Measurements from ENCODE around the gene ZFR2.
A peak's percentile ranks its signal among the peaks of the same experiment; 100 is the strongest.
"Not testable (repeated sequence)": the region's sequence is repeated elsewhere in the genome, so short reads cannot be mapped to it uniquely, and the experiment has no call there.

Gene ZFR2

DNA sequence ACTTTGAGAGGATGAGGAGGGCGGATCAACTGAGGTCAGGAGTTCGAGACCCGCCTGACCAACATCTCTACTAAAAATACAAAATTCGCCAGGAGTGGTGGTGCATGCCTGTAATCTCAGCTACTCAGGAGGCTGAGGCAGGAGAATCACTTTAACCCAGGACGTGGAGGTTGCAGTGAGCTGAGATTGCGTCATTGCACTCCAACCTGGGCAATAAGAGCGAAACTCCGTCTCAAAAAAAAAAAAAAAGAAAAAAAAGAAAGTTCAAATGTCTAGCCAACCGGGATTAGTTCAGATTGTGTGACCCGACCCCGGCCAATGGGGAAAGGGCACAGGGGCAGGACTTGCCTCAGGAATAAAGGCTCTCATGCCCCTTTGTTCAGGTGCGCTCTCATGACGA lies 5.9 kb upstream of the ZFR2 start:
- DNase-seq (ENCODE audit: low read depth in 3 of 3, low spot score in 1 of 3) = not testable (repeated sequence)

DNA sequence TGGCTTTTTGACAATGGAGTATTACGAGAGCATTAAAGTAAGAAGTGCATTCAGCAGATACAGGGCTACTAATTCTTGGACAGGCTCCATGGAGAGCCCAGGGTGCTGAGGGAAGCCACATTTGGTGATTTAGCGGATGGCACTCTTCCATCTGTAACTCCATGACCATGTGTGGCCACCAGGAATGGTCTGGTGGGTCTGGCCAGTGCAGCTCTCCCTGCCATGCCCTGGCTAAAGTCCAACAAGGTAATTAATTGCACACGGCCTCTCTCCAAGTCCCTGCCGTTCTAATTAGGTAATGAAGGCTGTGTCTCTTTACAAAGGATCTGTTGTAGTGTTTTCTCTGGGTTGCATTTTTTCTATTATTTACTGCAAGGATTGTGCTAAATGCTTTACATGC lies 4.3 kb upstream of the ZFR2 start:
- no peak for DNase-seq (ENCODE audit: low read depth in 3 of 3, low spot score in 1 of 3)

DNA sequence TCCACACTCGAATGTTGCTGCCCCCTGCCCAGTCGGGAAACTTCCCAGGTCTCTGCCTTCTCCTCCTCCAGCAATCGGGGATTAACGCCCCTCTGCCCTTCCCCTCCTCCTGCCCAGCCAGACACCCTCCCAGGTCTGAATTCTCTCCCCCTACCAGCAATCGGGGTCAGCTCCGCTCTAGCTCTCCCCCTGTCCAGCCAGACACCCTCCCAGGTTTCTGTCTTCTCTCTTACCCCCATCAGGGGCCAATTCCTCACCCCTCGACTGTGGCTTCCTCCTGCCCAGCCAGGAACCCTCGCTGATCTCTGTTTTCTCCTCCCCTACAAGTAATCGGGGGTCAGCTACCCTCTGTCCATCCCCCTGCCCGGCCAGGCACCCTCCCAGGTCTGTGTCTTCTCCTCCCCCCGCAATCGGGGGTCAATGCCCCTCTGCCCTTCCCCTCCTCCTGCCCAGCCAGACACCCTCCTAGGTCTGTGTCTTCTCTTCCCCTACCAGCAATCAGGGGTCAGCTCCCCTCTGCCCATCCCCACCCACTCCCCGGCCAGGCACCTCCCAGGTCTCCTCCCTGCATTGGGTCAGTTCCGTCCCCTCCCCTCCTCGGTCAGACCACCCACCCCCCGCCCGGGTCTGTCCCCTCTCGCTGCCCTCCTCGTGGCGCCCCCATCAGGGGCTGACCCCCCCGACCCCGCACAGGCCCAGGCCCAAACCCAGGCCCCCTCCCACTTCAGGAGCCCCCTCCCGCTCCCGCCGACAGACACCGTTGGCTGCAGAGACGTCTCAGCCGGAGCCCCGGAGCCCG lies 668 bp downstream of the ZFR2 start:
- no peak for DNase-seq (ENCODE audit: low read depth in 3 of 3, low spot score in 1 of 3)

DNA sequence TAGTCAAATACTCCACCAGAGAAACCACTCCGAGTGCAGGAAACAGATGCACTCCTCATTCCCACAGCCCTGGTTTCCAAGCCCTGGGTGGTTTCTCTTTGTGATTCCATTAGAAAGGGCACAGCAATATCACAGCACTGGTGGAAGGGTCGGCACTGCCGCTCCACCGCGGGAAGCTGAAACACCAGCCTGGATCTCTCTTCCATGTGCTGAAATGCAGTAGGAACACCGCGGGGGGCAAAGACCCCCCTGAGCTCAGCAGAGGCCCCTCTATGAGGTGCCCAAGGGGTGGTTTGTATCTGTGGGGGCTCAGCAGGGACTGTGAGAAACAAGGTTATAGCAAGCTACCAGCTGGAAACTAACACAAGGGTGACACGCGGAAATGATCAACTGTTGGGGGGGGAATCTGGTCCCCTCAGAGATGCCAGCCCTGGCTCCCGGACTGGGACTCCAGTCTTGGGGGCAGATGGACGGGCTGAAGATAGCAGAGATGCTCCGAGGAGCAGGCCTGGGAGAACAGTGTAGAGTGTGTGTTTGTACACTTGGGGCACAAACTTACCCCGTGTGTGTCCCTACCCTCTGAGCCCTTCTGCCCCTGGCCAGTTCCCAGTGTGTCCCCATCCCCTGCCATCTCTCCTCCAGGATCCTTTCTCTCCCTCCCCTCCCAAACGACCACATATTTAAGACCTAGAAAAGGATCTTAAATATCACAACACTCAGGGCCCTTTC lies 1.8 kb downstream of the ZFR2 start:
- no peak for DNase-seq (ENCODE audit: low read depth in 3 of 3, low spot score in 1 of 3)

DNA sequence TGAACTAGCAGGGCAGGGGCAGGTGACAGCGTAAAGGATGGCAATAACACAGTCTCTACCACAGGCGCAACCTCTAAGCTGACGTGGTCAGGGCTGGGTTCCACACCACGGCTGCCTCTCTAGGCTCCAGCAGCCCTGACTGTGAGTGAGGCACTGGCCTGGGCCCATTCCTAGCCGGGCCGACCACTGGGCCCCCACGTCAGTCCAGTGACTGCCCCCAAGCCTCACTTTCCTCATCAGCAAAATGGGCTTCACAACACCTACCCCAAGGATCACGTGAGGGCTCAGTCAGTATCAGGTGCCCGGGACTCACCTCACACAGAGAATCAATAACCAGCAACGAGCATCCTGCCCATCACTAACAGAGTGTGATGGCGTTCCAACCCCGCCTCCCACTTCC lies 5.2 kb downstream of the ZFR2 start:
- no peak for DNase-seq (ENCODE audit: low read depth in 3 of 3, low spot score in 1 of 3)

DNA sequence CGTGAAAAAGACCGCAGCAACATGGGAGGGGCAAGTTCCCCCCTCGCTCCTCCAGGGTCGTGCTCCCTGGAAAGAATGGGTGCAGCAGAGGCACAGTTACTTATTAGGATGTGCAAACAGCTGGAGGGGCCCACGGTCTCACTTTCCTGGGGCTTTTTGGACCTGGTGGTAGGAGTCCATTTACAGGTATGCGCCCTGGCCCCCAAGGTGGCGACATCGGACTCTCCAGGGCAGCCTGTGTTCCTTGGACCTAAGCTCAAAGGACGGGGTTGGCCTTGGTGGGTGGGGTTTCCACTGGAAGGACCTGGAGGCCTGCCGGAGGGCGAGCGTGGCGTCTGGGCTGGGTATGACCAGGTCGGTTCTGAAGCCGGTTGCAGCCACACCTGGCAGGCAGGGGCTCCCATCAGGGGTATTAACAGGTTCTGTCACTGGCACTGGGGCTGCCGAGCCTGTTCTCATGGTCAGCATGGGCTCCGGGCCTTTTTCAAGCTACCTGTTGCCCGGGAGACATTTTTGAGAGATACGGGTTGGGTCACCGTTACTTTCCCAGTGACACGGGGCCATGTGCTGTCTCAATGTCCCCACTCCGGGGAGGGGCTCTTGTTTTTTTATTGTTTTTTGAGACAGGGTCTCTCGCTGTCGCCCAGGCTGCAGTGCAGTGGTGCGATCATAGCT lies 5.9 kb downstream of the ZFR2 start:
- no peak for DNase-seq (ENCODE audit: low read depth in 3 of 3, low spot score in 1 of 3)

DNA sequence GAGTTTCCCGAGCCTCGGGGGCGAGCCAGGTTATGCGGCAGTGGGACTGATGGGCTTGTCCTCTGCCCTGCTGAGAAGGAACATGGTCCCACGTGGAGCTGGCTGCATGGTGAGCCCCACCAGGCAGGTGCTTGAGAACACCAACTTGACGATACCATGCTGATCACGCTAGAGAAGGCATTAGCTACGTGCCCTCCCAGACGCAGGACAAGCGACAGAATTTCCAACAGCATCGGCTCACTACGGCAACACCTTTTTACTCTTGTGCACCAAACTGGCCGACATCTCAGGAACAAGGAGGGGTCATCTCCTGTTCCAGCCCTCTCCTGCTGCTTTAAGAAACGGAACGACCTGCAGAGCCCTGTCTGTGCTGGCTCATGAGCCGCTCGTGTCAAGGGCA lies 8.3 kb downstream of the ZFR2 start:
- DNase-seq (ENCODE audit: low read depth in 3 of 3, low spot score in 1 of 3) = no peak

DNA sequence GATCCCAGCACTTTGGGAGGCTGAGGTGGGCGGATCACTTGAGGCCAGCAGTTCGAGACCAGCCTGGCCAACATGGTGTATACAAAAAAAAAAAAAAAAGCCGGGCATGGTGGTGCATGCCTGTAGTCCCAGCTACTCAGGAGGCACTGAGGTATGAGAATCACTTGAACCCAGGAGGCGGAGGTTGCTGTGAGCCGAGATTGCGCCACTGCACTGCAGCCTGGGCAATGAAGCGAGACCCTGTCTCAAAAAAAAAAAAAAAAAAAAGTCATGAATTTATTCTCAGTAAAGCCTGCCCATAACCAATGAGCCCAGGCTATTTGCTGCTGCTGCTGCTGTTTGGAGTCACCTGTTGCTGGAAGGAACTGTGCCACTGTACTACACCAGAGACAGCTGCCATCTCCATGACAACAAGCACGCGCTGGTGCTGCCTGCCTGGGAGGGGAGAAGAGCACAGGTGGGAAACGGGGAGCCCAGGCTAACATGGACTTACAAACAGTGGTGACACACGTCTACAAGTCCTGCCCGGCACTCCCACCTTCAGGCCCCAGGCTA lies 11.3 kb downstream of the ZFR2 start:
- DNase-seq (ENCODE audit: low read depth in 3 of 3, low spot score in 1 of 3) = no peak

DNA sequence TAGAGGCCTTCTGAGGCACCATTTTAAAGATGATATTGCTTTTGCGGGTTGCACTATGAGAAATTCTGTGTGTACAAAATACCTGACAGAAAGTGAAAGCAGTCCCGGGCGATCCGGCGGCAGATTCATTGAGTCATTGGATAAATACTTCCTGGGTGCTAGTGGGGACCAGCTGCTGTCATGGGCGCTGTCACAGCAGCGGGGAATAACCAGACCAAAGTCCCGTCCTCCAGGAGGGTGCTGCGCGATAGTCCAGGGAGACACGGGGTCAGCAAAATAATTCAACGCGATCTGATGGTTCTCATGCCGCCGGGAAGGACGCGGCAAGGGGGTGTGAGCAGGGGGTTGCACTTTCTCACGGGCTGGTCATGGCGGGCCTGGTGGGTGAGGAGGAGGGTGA lies 13.5 kb downstream of the ZFR2 start:
- DNase-seq (ENCODE audit: low read depth in 3 of 3, low spot score in 1 of 3) = no peak

DNA sequence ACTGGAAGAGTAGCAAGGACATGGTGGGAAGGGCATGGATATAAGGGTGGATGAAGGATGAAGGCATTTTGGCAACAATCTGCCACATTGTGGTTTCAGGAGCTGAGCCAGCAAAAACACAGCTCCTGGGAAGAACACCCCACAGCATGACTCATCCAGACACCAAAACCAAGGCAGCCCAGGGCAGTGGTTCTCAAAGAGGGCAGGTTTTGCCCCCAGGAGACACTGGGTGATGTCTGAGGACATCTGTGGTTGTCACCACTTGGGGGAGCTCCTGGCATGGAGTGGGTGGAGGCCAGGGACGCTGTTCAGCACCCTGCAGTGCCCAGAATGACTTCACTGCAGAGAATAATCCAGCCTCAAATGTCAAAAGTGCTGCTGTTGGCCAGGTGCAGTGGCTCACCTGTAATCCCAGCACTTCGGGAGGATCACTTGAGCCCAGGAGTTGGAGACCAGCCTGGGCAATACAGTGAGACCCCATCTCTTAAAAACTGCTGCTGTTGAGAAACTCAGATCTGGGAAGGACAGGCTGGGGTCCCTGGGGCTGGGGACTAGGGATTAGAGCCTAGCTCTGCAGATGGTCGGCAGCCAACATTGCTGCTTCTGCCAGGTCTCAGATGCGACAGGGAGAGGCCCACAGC lies 16.1 kb downstream of the ZFR2 start:
- no peak for DNase-seq (ENCODE audit: low read depth in 3 of 3, low spot score in 1 of 3)

DNA sequence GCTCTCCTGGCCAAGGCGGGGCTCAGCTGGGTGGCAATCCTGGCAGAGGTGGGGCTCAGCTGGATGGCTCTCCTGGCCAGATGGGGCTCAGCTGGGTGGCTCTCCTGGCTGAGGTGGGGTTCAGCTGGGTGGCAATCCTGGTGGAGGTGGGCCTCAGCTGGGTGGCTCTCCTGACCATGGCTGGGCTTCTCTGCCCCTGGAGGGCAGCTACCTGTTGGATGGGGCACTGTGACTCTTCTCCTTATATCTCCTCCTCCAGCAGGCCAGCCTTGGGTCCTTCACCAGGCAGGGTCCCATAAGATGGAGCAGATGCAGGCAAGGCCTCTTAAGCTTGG lies 16.7 kb downstream of the ZFR2 start:
- DNase-seq (ENCODE audit: low read depth in 3 of 3, low spot score in 1 of 3) = no peak

DNA sequence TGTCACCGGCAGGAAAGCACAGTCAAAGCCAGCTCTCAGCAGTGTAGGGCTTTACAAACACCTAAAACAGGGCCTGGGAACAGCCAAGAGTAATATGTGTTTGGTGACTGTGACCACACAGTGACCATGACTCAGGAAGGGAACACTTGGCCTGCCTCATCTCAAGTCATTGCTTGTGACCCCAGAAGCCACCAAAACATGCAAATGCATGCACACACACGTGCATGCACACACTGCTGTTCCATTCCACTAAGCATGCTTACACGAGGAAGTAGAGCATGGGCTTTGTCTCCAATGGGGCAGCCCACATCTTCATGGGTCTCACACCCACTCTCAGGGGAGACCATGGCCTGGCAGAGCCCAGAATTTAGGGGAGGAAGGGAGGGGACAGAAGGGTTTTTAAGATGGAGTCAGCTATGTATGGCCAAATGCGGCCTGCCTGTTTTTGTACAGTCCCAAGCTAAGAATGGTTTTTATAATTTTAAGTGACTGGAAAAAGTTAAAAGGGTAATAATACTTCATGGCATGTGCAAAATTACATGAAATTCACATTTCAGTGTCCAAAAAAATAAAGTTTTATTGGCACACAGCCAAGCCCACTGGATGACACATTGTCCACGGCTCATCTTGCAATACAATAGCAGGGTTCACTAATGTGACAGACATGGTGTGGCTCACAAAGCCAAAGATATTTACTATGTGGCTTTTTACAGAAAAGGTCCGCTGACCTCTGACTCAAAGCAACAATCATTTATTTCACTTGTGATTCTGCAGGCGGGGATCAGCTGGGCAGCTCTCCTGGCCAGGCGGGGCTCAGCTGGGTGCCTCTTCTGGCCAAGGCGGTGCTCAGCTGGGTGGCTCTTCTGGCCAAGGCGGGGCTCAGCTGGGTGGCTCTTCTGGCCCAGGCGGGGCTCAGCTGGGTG lies 17.3 kb downstream of the ZFR2 start:
- DNase-seq (ENCODE audit: low read depth in 3 of 3, low spot score in 1 of 3) = no peak

DNA sequence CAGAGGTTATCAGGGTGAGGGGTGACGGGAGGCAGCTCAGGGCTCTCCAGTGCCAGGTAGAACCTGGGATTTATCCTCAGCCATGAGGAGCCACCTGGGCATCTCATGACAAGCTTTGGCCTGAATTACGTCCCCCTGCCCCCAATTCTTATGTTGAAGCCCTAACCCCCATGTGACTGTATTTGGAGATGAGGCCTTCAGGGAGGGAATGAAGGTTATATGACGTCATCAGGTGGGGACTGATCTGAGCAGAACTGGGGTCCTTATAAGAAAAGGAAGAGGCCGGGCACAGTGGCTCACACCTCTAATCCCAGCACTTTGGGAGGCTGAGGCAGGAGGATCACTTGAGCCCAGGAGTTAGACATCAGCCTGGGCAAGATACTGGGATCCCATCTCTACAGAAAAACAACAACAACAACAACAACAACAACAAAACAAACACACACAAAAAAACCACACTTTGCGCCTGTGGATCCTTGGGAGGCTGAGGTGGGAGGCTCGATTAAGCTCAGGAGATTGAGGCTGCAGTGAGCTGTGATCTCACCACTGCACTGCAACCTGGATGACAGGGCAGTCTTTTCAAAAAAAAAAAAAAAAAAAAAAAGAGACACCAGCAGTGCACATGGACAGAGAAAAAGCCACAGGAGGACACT lies 18.4 kb downstream of the ZFR2 start:
- DNase-seq (ENCODE audit: low read depth in 3 of 3, low spot score in 1 of 3) = no peak

DNA sequence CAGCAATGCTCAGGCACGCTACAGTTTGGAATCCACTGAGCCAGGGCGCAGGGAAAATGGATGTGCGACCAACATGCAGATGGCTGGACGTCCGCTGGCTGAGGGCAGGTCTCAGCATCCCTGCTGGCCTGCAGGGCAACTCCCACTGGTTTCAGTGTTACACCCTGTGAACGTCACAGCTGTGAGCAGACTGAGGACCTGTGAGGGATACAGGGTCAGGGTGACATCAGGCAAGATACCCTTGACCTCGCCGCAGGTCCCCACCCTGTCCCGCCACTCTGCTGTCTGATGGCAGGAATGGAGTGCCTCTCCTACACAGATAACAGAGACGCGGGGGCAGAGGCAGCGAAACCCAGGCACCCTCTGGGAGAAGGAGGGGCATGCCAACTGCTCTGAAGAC lies 19.1 kb downstream of the ZFR2 start:
- DNase-seq (ENCODE audit: low read depth in 3 of 3, low spot score in 1 of 3) = no peak

DNA sequence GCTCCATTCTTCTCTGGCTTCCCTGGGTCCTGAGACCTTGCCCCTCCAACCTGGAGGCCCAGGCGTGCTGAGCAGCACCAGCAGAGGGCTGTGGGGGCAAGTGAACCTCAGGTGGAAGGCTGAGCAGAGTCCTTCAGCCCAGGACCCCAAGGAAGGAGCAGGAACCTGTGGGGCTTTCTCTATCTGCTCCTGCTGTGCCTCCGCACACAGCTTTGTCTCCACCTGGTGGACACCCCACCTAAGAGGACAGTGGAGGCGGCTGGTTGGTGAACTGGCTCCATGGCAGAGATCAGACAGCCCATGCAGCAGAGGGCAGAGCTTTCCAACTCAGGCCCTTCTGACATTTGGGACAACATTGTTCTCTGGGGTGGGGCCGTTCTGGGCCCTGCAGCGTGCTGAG lies 19.7 kb downstream of the ZFR2 start:
- peak in 2 of 3 donors; percentile 9 to 30 for DNase-seq (ENCODE audit: low read depth in 3 of 3, low spot score in 1 of 3)

DNA sequence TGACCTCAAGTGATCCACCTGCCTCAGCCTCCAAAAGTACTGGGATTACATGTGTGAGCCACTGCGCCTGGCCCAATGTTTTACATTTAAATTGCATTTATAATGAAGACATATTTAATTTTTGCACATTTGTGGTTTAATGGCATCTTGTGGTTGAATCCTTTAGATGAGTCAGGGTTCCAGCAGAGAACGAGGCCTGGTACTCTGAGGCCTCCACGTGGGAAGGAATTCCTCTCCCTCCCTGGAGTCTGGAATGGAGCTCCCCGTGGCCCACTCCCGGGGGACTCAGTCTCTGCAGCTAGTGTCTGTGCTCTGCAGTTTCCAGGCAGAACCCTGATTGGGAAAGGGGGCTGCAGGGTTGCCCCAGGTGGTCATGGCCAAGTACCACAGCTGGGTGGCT lies 24.2 kb downstream of the ZFR2 start:
- DNase-seq (ENCODE audit: low read depth in 3 of 3, low spot score in 1 of 3) = no peak

DNA sequence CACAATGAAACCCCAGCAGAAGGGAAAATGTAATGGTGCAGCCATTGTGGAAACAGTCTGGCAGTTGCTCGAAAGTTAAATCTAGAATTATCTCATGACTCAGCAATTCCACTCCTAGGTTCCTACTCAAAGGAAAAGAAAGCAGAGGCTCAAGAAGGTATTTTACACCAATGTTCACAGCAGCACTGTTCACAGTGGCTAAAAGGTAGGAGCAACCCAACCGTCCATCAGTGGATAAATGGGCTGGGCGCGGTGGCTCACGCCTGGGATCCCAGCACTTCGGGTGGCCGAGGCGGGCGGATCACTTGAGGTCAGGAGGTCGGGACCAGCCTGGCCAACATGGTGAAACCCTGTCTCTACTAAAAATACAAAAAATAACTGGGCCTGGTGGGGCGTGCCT lies 25.9 kb downstream of the ZFR2 start:
- no peak for DNase-seq (ENCODE audit: low read depth in 3 of 3, low spot score in 1 of 3)

DNA sequence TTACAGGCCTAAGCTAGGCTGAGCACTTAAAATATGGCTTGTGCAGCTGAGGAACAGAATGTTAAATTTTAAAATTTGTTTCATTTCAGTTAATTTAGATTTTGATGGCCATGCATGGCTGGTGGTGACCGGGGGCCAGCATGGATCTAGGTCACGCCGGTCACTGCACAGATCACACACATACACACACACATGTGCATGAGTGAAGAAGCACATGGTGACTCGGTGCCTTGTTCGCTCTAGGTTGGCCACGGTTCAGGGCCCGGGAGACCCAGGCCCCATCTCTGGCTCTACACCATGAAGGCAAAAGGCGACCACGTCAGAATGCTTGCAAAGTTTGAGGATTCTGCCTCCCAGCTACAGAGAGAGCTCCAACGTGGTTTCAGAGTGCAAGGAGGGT lies 28.0 kb downstream of the ZFR2 start:
- DNase-seq (ENCODE audit: low read depth in 3 of 3, low spot score in 1 of 3) = no peak

DNA sequence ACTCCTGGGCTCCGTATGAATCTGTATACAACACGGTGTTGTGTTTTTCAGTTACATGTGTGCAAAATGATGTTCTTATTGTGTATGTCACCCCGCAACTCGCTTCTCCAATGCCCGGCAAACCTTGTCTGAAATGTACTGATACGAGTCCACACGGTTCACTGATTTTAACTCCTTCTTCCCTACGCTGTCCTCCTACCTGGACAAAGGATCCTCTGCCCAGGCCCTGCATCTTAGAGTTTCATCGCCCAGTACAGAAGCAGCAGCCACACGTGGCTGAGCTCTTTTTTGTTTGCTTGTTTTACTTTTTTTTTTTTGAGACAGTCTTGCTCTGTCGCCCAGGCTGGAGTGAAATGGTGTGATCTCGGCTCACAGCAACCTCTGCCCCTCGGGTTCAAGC lies 28.9 kb downstream of the ZFR2 start:
- DNase-seq (ENCODE audit: low read depth in 3 of 3, low spot score in 1 of 3) = no peak

DNA sequence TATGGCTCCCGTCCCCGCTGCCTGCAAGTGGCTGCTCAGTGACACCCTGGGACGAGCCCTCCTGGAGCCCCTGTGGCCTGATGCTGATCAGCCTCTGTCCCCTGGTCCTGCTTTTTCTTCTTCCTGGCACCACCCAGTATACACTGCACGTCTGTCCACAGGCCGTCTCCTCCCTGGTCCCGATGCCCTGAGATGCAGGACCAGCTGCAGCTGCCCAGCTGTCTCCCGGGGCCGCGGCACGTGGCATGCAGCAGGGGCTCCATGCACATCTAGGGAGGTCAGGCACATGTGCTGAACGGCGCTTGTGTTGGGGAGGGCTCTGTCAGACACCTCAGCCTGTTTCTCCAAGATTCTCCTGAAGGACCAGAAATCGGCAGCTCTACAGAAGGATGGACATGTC lies 30.2 kb downstream of the ZFR2 start:
- no peak for DNase-seq (ENCODE audit: low read depth in 3 of 3, low spot score in 1 of 3)

All from stimulated activated CD4-positive, alpha-beta T cell treated with anti-CD3 and anti-CD28 coated beads, TNF-alpha, amount 100 ng/mL, for 1 hour (primary cell).